Measurements from ENCODE around the gene FIGNL2.

FIGNL2 gene

GRCh38 chr12:51841727-51842126 lies 6.8 kb downstream of the FIGNL2 start:
- DNase-seq (ENCODE audit: low read depth in 2 of 2) = no peak
- no peak for TF ChIP-seq CTCF (IDR thresholded peaks at IDR 0.05; ENCODE audit: low read depth, low read length)
- H3K4me3 ChIP-seq (replicated peaks in 1 of 2; ENCODE audit: low read depth in 2 of 2, low read length in 2 of 2) = no peak overlapping the region

- no peak overlapping the region for H3K4me3 ChIP-seq (replicated peaks in 1 of 2; ENCODE audit: low read depth in 2 of 2, low read length in 2 of 2)
- no peak for TF ChIP-seq CTCF (IDR thresholded peaks at IDR 0.05; ENCODE audit: low read depth, low read length)
- DNase-seq (ENCODE audit: low read depth in 2 of 2) = no peak
Measured at GRCh38 chr12:51840966-51841365, 7.6 kb downstream of the FIGNL2 start.

GRCh38 chr12:51839310-51839947 lies 9.1 kb downstream of the FIGNL2 start:
- TF ChIP-seq CTCF (IDR thresholded peaks at IDR 0.05; ENCODE audit: low read depth, low read length) = no peak
- DNase-seq (ENCODE audit: low read depth in 2 of 2) = no peak
- H3K4me3 ChIP-seq (replicated peaks in 1 of 2; ENCODE audit: low read depth in 2 of 2, low read length in 2 of 2) = no peak overlapping the region

- no peak for TF ChIP-seq CTCF (IDR thresholded peaks at IDR 0.05; ENCODE audit: low read depth, low read length)
- H3K4me3 ChIP-seq (replicated peaks in 1 of 2; ENCODE audit: low read depth in 2 of 2, low read length in 2 of 2) = no peak overlapping the region
- DNase-seq (ENCODE audit: low read depth in 2 of 2) = no peak
Measured at GRCh38 chr12:51838762-51839161, 9.8 kb downstream of the FIGNL2 start.

GRCh38 chr12:51838036-51838435 lies 10.5 kb downstream of the FIGNL2 start:
- no peak for DNase-seq (ENCODE audit: low read depth in 2 of 2)
- TF ChIP-seq CTCF (IDR thresholded peaks at IDR 0.05; ENCODE audit: low read depth, low read length) = no peak
- H3K4me3 ChIP-seq (replicated peaks in 1 of 2; ENCODE audit: low read depth in 2 of 2, low read length in 2 of 2) = no peak overlapping the region

GRCh38 chr12:51837286-51837685 lies 11.2 kb downstream of the FIGNL2 start:
- TF ChIP-seq CTCF (IDR thresholded peaks at IDR 0.05; ENCODE audit: low read depth, low read length) = no peak
- no peak for DNase-seq (ENCODE audit: low read depth in 2 of 2)
- H3K4me3 ChIP-seq (replicated peaks in 1 of 2; ENCODE audit: low read depth in 2 of 2, low read length in 2 of 2) = no peak overlapping the region

GRCh38 chr12:51836827-51837173 lies 11.7 kb downstream of the FIGNL2 start:
- TF ChIP-seq CTCF (IDR thresholded peaks at IDR 0.05; ENCODE audit: low read depth, low read length) = no peak
- no peak overlapping the region for H3K4me3 ChIP-seq (replicated peaks in 1 of 2; ENCODE audit: low read depth in 2 of 2, low read length in 2 of 2)
- no peak for DNase-seq (ENCODE audit: low read depth in 2 of 2)

Data from cardiac fibroblast (primary cell).